Measurements from ENCODE around the gene ABCA4.

- no peak for TF ChIP-seq MAX (IDR thresholded peaks at IDR 0.05)
- TF ChIP-seq REST (IDR thresholded peaks at IDR 0.05; ENCODE audit: low read depth): no peak
- no peak for TF ChIP-seq EP300 (IDR thresholded peaks at IDR 0.05; ENCODE audit: borderline replicate concordance)
- no peak for TF ChIP-seq YY1 (IDR thresholded peaks at IDR 0.05; ENCODE audit: low read depth)
- no peak for TF ChIP-seq CREB1 (IDR thresholded peaks at IDR 0.05; ENCODE audit: low read depth)
- no peak for TF ChIP-seq NFIC (IDR thresholded peaks at IDR 0.05)
- TF ChIP-seq USF1 (IDR thresholded peaks at IDR 0.05): no peak
- no peak for TF ChIP-seq TEAD4 (IDR thresholded peaks at IDR 0.05)
- TF ChIP-seq CEBPB (IDR thresholded peaks at IDR 0.05): no peak
- TF ChIP-seq FOXM1 (IDR thresholded peaks at IDR 0.05; ENCODE audit: borderline replicate concordance, low read depth): no peak
- TF ChIP-seq RAD21 (IDR thresholded peaks at IDR 0.05; ENCODE audit: low read depth): no peak
- no peak for TF ChIP-seq EGR1 (IDR thresholded peaks at IDR 0.05)
- TF ChIP-seq TCF12 (IDR thresholded peaks at IDR 0.05; ENCODE audit: low read depth): no peak
These were observed 155.1 kb downstream of the ABCA4 start for GRCh38 chr1:93965888-93966287.
